IPS DF 4.7 (cell line): ENCODE data around the gene RALGPS1.
"Not testable (repeated sequence)": the region's sequence is repeated elsewhere in the genome, so short reads cannot be mapped to it uniquely, and the experiment has no call there.

ENCODE experiments used
- DNase-seq: peaks from one replicate; pipeline ENCODE4 v3.0.0-alpha.2; 2013; ENCODE audit warnings: low spot score; ENCODE audit errors: extremely low read depth

RALGPS1 gene

GRCh38 chr9:127169575-127169883 lies 254.9 kb downstream of the RALGPS1 start:
- DNase-seq: no peak

GRCh38 chr9:127170103-127170502 lies 255.5 kb downstream of the RALGPS1 start:
- no peak for DNase-seq

- no peak for DNase-seq
Measured at GRCh38 chr9:127170652-127171051, 256.1 kb downstream of the RALGPS1 start.

- not testable (repeated sequence) for DNase-seq
Measured at GRCh38 chr9:127171348-127171747, 256.8 kb downstream of the RALGPS1 start.

GRCh38 chr9:127172066-127172707 lies 257.6 kb downstream of the RALGPS1 start:
- DNase-seq: no peak

- DNase-seq: no peak
Measured at GRCh38 chr9:127173063-127173462, 258.5 kb downstream of the RALGPS1 start.

- DNase-seq: no peak
Measured at GRCh38 chr9:127174386-127175318, 260.1 kb downstream of the RALGPS1 start.

- DNase-seq: no peak
Measured at GRCh38 chr9:127175319-127175715, 260.7 kb downstream of the RALGPS1 start.

- no peak for DNase-seq
Measured at GRCh38 chr9:127175764-127176163, 261.2 kb downstream of the RALGPS1 start.

- DNase-seq: no peak
Measured at GRCh38 chr9:127176631-127177030, 262.0 kb downstream of the RALGPS1 start.

GRCh38 chr9:127177231-127177630 lies 262.6 kb downstream of the RALGPS1 start:
- DNase-seq: no peak

GRCh38 chr9:127177665-127178265 lies 263.2 kb downstream of the RALGPS1 start:
- no peak for DNase-seq

- DNase-seq: no peak
Measured at GRCh38 chr9:127178686-127179632, 264.4 kb downstream of the RALGPS1 start.

GRCh38 chr9:127179633-127180441 lies 265.3 kb downstream of the RALGPS1 start:
- no peak for DNase-seq

GRCh38 chr9:127180457-127181314 lies 266.1 kb downstream of the RALGPS1 start:
- no peak for DNase-seq

- DNase-seq: no peak
Measured at GRCh38 chr9:127181315-127181580, 266.7 kb downstream of the RALGPS1 start.

GRCh38 chr9:127181595-127182190 lies 267.1 kb downstream of the RALGPS1 start:
- no peak for DNase-seq

- DNase-seq: no peak
Measured at GRCh38 chr9:127182901-127183746, 268.5 kb downstream of the RALGPS1 start.
